ENCODE measurements around the gene IL1RAPL1.

Gene IL1RAPL1

DNA sequence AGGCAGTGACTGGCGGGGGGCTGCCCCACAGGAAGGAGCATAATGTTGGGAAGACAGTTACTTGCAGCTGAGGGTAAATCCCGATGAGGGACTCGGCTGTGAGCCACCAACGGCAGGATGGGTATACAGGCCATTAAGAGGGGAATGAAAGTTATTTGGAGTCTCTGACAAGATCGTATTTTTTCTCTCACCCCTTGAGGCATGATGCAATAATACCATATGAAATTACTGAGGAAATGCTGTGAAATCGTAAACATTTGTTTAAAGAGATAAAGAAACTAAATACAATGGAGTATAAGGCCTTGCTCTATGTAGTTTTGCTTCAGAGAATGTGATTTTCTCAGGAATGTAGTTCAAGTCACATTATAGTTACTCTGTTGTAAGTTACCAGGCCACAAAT, 12.7 kb downstream of the IL1RAPL1 start:
- H3K4me1 ChIP-seq (ENCODE audit: control insufficient read depth in 1 of 2, insufficient read depth in 1 of 2, low read depth in 1 of 2, low read length in 1 of 2): no peaks in the 10 kb centered on the region
- H3K4me3 ChIP-seq (ENCODE audit: low read depth in 1 of 2, low read length in 1 of 2): no peak overlapping the region
- TF ChIP-seq, protein P1, sequence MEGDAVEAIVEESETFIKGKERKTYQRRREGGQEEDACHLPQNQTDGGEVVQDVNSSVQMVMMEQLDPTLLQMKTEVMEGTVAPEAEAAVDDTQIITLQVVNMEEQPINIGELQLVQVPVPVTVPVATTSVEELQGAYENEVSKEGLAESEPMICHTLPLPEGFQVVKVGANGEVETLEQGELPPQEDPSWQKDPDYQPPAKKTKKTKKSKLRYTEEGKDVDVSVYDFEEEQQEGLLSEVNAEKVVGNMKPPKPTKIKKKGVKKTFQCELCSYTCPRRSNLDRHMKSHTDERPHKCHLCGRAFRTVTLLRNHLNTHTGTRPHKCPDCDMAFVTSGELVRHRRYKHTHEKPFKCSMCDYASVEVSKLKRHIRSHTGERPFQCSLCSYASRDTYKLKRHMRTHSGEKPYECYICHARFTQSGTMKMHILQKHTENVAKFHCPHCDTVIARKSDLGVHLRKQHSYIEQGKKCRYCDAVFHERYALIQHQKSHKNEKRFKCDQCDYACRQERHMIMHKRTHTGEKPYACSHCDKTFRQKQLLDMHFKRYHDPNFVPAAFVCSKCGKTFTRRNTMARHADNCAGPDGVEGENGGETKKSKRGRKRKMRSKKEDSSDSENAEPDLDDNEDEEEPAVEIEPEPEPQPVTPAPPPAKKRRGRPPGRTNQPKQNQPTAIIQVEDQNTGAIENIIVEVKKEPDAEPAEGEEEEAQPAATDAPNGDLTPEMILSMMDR (IDR thresholded peaks at IDR 0.05): no peak
- H3K27ac ChIP-seq: no peak overlapping the region
- no peaks in the 10 kb centered on the region for H3K36me3 ChIP-seq
- no peaks in the 10 kb centered on the region for H3K27me3 ChIP-seq
- no peaks in the 10 kb centered on the region for H3K9me3 ChIP-seq

DNA sequence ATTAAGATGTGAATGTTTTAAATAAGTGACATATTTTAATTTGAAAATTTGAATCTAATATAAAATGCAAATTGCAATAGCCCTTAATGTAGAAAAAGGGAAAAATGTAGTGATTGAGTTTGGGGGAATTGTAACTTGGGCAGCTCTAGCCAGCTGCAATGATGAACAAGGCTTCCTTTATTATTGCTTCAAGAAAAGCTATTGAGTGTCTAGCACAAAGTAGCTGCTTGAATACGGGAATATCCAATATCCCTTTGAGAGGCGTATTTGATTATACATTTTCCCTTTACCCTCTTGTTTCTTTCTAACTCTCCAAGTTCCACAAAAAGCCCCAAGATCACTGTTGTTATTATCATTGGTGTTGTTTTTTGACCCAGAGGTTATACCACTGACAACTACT, 21.8 kb downstream of the IL1RAPL1 start:
- no peak overlapping the region for H3K4me3 ChIP-seq (ENCODE audit: low read depth in 1 of 2, low read length in 1 of 2)
- no peaks in the 10 kb centered on the region for H3K4me1 ChIP-seq (ENCODE audit: control insufficient read depth in 1 of 2, insufficient read depth in 1 of 2, low read depth in 1 of 2, low read length in 1 of 2)
- no peaks in the 10 kb centered on the region for H3K36me3 ChIP-seq
- no peaks in the 10 kb centered on the region for H3K27me3 ChIP-seq
- no peaks in the 10 kb centered on the region for H3K9me3 ChIP-seq
- TF ChIP-seq, protein P1 (IDR thresholded peaks at IDR 0.05): no peak
- no peak overlapping the region for H3K27ac ChIP-seq

DNA sequence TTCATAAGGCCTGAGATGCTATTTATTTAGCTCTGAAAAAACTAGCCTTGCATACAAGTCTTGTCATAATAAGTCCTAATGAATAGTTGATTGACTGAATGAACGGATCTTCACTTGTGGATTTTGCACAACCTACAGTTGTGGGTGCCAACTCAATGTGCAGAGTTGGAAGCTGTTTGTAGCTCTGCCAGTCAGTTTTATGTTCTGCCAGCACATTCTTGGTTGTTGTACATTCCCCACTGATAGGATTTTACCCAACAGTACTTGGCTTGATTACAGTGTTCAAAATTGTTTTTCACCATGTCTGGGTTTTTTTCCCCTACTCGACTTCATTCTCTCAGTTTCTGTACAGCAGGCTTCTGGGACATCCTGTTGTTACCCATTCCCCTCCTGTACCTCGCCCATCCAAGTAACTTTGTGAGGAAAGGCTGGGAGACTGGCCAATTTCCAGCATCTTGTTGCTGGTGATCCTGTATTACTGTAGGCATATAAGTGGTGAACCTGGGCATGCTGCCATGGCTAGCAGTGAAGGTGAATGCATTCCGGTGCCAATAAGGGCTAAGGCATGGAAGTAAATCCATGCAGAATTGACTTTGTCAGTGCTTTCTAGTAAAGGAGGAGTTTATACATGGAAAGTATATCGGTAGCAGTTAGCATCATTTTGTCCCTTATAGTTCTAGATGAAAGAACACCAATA, 22.8 kb downstream of the IL1RAPL1 start:
- no peaks in the 10 kb centered on the region for H3K4me1 ChIP-seq (ENCODE audit: control insufficient read depth in 1 of 2, insufficient read depth in 1 of 2, low read depth in 1 of 2, low read length in 1 of 2)
- no peaks in the 10 kb centered on the region for H3K9me3 ChIP-seq
- TF ChIP-seq, protein P1 (IDR thresholded peaks at IDR 0.05): no peak
- no peaks in the 10 kb centered on the region for H3K36me3 ChIP-seq
- no peaks in the 10 kb centered on the region for H3K27me3 ChIP-seq
- no peak overlapping the region for H3K27ac ChIP-seq
- H3K4me3 ChIP-seq (ENCODE audit: low read depth in 1 of 2, low read length in 1 of 2): no peak overlapping the region

DNA sequence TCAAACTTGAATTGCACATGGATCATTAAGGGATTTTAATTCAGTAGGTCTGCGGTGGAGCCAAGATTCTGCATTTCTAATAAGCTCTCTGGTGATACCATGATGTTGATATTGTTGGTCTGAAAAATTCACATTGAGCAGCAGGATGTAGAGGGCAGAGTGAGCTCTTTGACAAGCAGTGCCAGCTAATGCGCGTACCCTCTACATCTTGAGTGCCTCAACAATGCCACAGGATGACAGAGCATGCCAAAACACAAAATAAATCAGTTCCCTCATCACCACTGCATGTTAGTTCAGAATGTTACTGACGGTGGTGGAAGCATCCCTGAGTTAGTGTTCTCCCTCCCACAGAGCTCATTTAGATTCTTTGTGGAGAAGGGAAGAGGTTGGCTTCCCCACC, 23.5 kb downstream of the IL1RAPL1 start:
- TF ChIP-seq, protein P1 (IDR thresholded peaks at IDR 0.05): no peak
- no peaks in the 10 kb centered on the region for H3K9me3 ChIP-seq
- H3K27me3 ChIP-seq: no peaks in the 10 kb centered on the region
- H3K27ac ChIP-seq: no peak overlapping the region
- no peaks in the 10 kb centered on the region for H3K4me1 ChIP-seq (ENCODE audit: control insufficient read depth in 1 of 2, insufficient read depth in 1 of 2, low read depth in 1 of 2, low read length in 1 of 2)
- no peak overlapping the region for H3K4me3 ChIP-seq (ENCODE audit: low read depth in 1 of 2, low read length in 1 of 2)
- H3K36me3 ChIP-seq: no peaks in the 10 kb centered on the region

DNA sequence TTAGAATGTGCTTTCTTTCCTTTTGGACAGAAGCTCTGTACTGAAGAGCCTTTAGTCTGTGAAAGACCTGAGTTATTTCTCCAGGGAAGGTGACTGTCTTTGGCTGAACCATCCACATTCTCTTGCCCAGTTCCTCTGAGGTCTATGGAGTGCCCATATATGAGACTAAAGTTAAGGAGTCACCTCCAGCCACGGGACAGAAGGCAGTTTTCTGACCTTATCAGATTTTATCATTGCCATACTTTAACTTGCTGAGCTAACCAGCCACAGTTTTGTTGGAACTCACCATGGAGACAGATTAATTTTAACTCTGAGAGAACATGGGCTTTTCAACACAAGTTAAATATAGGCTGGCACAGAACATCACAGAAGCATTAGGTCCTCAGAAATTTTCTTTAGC, 26.3 kb downstream of the IL1RAPL1 start:
- H3K27me3 ChIP-seq: no peaks in the 10 kb centered on the region
- H3K4me3 ChIP-seq (ENCODE audit: low read depth in 1 of 2, low read length in 1 of 2): no peak overlapping the region
- H3K36me3 ChIP-seq: no peaks in the 10 kb centered on the region
- no peaks in the 10 kb centered on the region for H3K9me3 ChIP-seq
- H3K27ac ChIP-seq: no peak overlapping the region
- TF ChIP-seq, protein P1 (IDR thresholded peaks at IDR 0.05): no peak
- no peaks in the 10 kb centered on the region for H3K4me1 ChIP-seq (ENCODE audit: control insufficient read depth in 1 of 2, insufficient read depth in 1 of 2, low read depth in 1 of 2, low read length in 1 of 2)

Data from neutrophil (primary cell).